Measurements from ENCODE around the gene BTBD7.
A peak's percentile ranks its signal among the peaks of the same experiment; 100 is the strongest.

The BTBD7 gene

DNA sequence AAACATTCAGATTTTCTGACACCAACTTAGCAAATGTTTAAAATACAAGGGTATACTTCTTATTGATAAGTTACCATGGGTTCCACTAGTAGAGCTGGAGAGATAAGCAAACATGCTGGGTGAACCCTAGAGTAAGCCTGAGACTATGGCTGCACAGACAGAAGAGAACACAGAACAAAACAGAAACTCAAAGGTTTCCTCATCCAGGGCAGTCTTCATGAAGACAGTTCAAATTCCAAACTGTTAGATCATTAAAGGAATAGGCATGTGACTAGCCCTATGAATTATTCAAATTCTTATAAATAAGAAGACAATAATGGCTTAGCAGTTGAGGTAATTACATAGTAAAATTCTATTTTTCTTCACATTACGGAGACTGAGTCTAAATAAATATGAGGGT, 28.1 kb downstream of the BTBD7 start:
- ATAC-seq, result peak; percentile 59
- TF ChIP-seq SNAI2 (CRISPR knock-in tag; IDR thresholded peaks at IDR 0.05) (no peak), RARB (CRISPR knock-in tag; IDR thresholded peaks at IDR 0.05) (no peak), ZNF8 (CRISPR knock-in tag; IDR thresholded peaks at IDR 0.05) (no peak), TOX (CRISPR knock-in tag; IDR thresholded peaks at IDR 0.05; ENCODE audit: borderline replicate concordance) (no peak), TCF4 (CRISPR knock-in tag; IDR thresholded peaks at IDR 0.05; ENCODE audit: borderline replicate concordance) (no peak), ZC3H10 (CRISPR knock-in tag; IDR thresholded peaks at IDR 0.05) (no peak), ZFP3 (CRISPR knock-in tag; IDR thresholded peaks at IDR 0.05) (no peak), OSR1 (CRISPR knock-in tag; IDR thresholded peaks at IDR 0.05) (no peak), CSDC2 (CRISPR knock-in tag; IDR thresholded peaks at IDR 0.05) (no peak)
- TF ChIP-seq, protein P1, sequence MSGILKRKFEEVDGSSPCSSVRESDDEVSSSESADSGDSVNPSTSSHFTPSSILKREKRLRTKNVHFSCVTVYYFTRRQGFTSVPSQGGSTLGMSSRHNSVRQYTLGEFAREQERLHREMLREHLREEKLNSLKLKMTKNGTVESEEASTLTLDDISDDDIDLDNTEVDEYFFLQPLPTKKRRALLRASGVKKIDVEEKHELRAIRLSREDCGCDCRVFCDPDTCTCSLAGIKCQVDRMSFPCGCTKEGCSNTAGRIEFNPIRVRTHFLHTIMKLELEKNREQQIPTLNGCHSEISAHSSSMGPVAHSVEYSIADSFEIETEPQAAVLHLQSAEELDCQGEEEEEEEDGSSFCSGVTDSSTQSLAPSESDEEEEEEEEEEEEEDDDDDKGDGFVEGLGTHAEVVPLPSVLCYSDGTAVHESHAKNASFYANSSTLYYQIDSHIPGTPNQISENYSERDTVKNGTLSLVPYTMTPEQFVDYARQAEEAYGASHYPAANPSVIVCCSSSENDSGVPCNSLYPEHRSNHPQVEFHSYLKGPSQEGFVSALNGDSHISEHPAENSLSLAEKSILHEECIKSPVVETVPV (CRISPR knock-in tag; IDR thresholded peaks at IDR 0.05), result no peak

DNA sequence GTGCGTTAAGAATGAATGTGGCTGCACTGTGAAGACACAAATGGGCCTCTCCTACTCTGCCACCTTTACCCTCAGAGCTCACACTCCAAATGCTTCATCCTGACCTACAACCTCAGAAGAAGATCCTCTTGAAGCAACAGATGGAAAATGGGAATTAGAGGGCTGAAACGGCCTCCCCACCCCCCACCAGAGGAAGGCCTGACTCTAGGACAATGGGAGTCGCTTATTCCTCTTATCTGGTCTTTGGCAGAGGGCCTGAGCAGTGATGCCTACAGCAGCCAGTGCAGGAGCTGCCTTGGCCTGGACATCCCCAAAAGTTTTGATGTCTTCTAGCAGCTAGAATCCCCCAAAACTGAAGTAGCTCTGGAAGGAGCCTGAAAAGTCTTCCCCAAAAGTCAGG, 29.2 kb downstream of the BTBD7 start:
- TF ChIP-seq TCF4 (CRISPR knock-in tag; IDR thresholded peaks at IDR 0.05; ENCODE audit: borderline replicate concordance), result no peak
- no peak for TF ChIP-seq TOX (CRISPR knock-in tag; IDR thresholded peaks at IDR 0.05; ENCODE audit: borderline replicate concordance)
- TF ChIP-seq, protein P2, sequence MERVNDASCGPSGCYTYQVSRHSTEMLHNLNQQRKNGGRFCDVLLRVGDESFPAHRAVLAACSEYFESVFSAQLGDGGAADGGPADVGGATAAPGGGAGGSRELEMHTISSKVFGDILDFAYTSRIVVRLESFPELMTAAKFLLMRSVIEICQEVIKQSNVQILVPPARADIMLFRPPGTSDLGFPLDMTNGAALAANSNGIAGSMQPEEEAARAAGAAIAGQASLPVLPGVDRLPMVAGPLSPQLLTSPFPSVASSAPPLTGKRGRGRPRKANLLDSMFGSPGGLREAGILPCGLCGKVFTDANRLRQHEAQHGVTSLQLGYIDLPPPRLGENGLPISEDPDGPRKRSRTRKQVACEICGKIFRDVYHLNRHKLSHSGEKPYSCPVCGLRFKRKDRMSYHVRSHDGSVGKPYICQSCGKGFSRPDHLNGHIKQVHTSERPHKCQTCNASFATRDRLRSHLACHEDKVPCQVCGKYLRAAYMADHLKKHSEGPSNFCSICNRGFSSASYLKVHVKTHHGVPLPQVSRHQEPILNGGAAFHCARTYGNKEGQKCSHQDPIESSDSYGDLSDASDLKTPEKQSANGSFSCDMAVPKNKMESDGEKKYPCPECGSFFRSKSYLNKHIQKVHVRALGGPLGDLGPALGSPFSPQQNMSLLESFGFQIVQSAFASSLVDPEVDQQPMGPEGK (CRISPR knock-in tag; IDR thresholded peaks at IDR 0.05; ENCODE audit: borderline replicate concordance), result no peak
- TF ChIP-seq ZNF565 (CRISPR knock-in tag; conservative IDR thresholded peaks at IDR 0.05; ENCODE audit: low read depth), result no peak
- TF ChIP-seq, protein P3, sequence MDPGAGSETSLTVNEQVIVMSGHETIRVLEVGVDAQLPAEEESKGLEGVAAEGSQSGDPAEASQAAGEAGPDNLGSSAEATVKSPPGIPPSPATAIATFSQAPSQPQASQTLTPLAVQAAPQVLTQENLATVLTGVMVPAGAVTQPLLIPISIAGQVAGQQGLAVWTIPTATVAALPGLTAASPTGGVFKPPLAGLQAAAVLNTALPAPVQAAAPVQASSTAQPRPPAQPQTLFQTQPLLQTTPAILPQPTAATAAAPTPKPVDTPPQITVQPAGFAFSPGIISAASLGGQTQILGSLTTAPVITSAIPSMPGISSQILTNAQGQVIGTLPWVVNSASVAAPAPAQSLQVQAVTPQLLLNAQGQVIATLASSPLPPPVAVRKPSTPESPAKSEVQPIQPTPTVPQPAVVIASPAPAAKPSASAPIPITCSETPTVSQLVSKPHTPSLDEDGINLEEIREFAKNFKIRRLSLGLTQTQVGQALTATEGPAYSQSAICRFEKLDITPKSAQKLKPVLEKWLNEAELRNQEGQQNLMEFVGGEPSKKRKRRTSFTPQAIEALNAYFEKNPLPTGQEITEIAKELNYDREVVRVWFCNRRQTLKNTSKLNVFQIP (CRISPR knock-in tag; IDR thresholded peaks at IDR 0.05; ENCODE audit: borderline replicate concordance, low read depth), result no peak
- TF ChIP-seq GLIS3 (CRISPR knock-in tag; IDR thresholded peaks at IDR 0.05), result no peak
- no peak for TF ChIP-seq ZNF8 (CRISPR knock-in tag; IDR thresholded peaks at IDR 0.05)
- no peak for TF ChIP-seq ESRRG (CRISPR knock-in tag; IDR thresholded peaks at IDR 0.05)
- TF ChIP-seq PPARA (CRISPR knock-in tag; IDR thresholded peaks at IDR 0.05; ENCODE audit: borderline replicate concordance), result no peak
- no peak for TF ChIP-seq RARB (CRISPR knock-in tag; IDR thresholded peaks at IDR 0.05)
- no peak for TF ChIP-seq ARNTL (CRISPR knock-in tag; IDR thresholded peaks at IDR 0.05; ENCODE audit: borderline replicate concordance, low read depth)
- TF ChIP-seq ZFP3 (CRISPR knock-in tag; IDR thresholded peaks at IDR 0.05), result no peak
- no peak for ATAC-seq

DNA sequence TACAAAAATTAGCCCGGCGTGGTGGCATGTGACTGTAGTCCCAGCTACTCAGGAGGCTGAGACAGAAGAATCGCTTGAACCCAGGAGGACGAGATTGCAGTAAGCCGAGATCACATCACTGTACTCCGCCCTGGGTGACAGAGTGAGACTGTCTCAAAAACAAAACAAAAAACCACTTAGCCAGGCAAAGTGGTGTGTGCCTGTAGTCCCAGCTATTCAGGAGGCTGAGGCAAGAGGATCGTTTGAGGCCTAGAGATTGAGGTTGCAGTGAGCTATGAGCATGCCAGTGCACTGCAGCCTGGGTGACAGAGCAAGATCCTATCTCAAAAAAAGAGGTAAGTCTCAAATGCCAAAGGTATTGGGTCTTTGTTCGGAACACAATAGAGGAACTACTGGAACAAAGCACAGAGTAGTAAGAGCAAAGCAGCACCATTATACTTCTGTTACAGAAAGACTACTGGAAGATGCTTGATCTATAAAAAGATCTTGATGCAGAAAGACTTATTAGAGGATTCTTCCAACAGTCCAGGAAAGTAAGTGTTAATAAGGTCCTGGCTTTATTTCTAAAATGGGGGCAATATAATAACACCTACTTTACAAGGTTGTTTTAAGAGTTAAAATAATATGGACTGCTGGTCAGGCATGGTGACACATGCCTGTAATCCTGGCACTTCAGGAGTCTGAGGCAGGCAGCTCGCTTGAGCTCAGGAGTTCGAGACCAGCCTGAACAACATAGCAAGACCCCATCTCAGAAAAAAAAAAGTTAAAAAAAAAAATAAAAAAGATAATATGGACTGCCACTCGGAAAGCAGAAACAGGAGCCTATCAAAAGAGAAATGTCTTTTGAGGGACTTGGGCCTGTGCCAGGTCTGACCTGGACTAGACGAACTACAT, 29.9 kb downstream of the BTBD7 start:
- ATAC-seq, result no peak
- TF ChIP-seq OSR1 (CRISPR knock-in tag; IDR thresholded peaks at IDR 0.05) (no peak), ZFP30 (CRISPR knock-in tag; IDR thresholded peaks at IDR 0.05) (no peak), TOX (CRISPR knock-in tag; IDR thresholded peaks at IDR 0.05; ENCODE audit: borderline replicate concordance) (no peak), ZNF8 (CRISPR knock-in tag; IDR thresholded peaks at IDR 0.05) (no peak), PPARA (CRISPR knock-in tag; IDR thresholded peaks at IDR 0.05; ENCODE audit: borderline replicate concordance) (no peak), GLIS3 (CRISPR knock-in tag; IDR thresholded peaks at IDR 0.05) (no peak), ZC3H10 (CRISPR knock-in tag; IDR thresholded peaks at IDR 0.05) (no peak)

DNA sequence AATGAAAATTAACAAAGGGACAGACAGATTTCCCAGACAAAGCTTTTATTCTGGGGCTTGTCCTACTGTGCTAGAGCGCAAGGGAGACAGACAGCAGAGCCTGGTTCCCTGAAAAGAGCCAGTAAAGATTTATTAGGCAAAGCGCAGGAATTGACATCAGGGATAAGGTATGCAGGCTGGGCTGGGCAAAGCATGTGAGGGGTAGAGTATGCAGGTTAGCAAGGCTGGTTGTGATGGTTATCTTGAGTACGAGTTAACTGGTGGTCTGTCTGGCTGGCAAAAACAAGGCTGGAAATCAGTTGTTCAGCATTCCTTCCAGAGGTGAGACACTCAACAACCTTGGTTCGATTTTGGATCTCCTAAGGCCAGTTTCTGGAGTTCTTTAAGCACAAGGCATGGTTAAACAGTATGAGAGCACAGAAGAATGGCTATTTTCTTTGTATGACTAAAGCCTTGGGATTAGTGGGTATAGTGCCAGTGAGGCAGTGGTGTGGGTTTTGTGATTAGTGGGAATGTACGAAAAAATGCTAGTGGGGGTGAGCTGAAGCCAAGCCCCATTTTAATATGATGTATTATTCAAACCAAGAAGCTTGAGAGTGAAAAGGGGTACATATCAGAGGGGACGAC, 30.9 kb downstream of the BTBD7 start:
- peak; percentile 79 for ATAC-seq
- TF ChIP-seq RARB (CRISPR knock-in tag; IDR thresholded peaks at IDR 0.05) (no peak), ISL1 (CRISPR knock-in tag; IDR thresholded peaks at IDR 0.05) (0 out of 2 replicates have a peak, but pooled peaks have one; percentile 14)

DNA sequence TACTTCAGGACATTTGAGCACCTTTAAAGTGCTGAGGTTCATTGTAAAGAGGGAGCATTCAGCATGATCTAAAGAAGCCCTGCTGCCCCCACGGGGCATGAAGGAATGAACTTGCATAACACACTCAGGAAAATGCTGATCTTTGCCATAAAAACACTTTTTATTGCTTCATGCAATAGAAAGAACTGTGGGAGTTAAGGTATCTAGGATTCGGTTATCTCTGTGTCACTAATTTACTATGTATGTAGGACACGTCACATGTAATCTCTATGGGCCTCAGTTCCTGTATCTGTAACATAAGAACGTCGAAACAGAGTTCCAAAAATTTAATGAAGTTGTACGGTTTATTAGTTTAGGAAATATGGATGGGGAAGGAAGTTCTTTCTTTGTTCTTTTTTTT, 33.0 kb downstream of the BTBD7 start:
- ATAC-seq, result no peak
- no peak for TF ChIP-seq RARB (CRISPR knock-in tag; IDR thresholded peaks at IDR 0.05)
- no peak for TF ChIP-seq TOX (CRISPR knock-in tag; IDR thresholded peaks at IDR 0.05; ENCODE audit: borderline replicate concordance)
- TF ChIP-seq OSR1 (CRISPR knock-in tag; IDR thresholded peaks at IDR 0.05), result no peak
- no peak for TF ChIP-seq ZC3H10 (CRISPR knock-in tag; IDR thresholded peaks at IDR 0.05)
- no peak for TF ChIP-seq TCF4 (CRISPR knock-in tag; IDR thresholded peaks at IDR 0.05; ENCODE audit: borderline replicate concordance)
- TF ChIP-seq, protein P3 (CRISPR knock-in tag; IDR thresholded peaks at IDR 0.05; ENCODE audit: borderline replicate concordance, low read depth), result no peak
- TF ChIP-seq ZNF8 (CRISPR knock-in tag; IDR thresholded peaks at IDR 0.05), result no peak
- TF ChIP-seq CSDC2 (CRISPR knock-in tag; IDR thresholded peaks at IDR 0.05), result no peak
- TF ChIP-seq, protein P1 (CRISPR knock-in tag; IDR thresholded peaks at IDR 0.05), result no peak
- TF ChIP-seq ARNTL (CRISPR knock-in tag; IDR thresholded peaks at IDR 0.05; ENCODE audit: borderline replicate concordance, low read depth), result no peak
- TF ChIP-seq PPARA (CRISPR knock-in tag; IDR thresholded peaks at IDR 0.05; ENCODE audit: borderline replicate concordance), result no peak
